ENCODE results near the gene COL8A1. TPM values are rescaled to one million over a fixed set of nuclear protein-coding genes. Genes with fewer than 3 reads are reported as not detected.

The COL8A1 gene
- total RNA-seq, 1 donor from 2014 or later, result 123 TPM

DNA sequence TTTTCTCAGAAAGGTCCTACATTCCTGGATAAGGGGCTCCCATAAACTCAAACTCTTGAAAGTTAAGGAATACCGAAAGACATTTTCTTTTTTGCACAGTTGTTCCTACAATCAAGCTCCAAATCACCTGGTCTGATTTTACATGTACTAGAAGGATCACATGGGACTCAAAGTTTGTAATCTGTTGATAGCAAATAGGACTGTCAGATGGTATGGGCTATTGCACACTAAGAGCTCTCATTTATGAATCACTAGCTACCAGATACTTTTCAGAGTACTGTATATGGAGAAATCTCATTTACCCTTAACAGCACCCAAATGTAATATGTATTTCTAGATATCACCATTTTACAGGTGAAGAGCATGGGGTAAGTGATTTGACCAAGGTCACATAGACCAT lies 129.7 kb downstream of the COL8A1 start:
- no peak overlapping the region for H3K27ac Mint-ChIP-seq (ENCODE audit: unreplicated experiment)
- H3K4me3 Mint-ChIP-seq (ENCODE audit: unreplicated experiment), result no peak overlapping the region
- Histone ChIP-seq H3K4me2 (ENCODE audit: low read length) (no peak overlapping the region), H3K27me3 (ENCODE audit: insufficient read depth, low read length) (no peaks in the 10 kb centered on the region), H3K27ac (ENCODE audit: low read depth, low read length) (no peak overlapping the region), H3K79me2 (ENCODE audit: insufficient read depth, low read length) (no peaks in the 10 kb centered on the region), H3K9me3 (ENCODE audit: insufficient read depth, low read depth, low read length) (no peaks in the 10 kb centered on the region), H2AFZ (ENCODE audit: low read depth, low read length) (no peak overlapping the region), H3K9ac (ENCODE audit: low read length) (no peak overlapping the region), H4K20me1 (ENCODE audit: insufficient read depth, low read length) (no peaks in the 10 kb centered on the region), H3K4me3 (ENCODE audit: insufficient read depth, low read depth, low read length) (no peak overlapping the region), H3K4me1 (ENCODE audit: insufficient read depth, low read length) (peaks cover 8% of the 10 kb centered on the region), H3K36me3 (ENCODE audit: insufficient read depth, low read length) (no peaks in the 10 kb centered on the region)
- peaks cover 38% of the 10 kb centered on the region for H3K4me1 Mint-ChIP-seq (ENCODE audit: low read depth, unreplicated experiment)
- H3K36me3 Mint-ChIP-seq (ENCODE audit: low read depth, unreplicated experiment), result no peaks in the 10 kb centered on the region
- H3K9me3 Mint-ChIP-seq (ENCODE audit: unreplicated experiment), result no peaks in the 10 kb centered on the region
- no peak for DNase-seq (ENCODE audit: low read depth)
- no peaks in the 10 kb centered on the region for H3K27me3 Mint-ChIP-seq (ENCODE audit: low read depth, unreplicated experiment)
- peak; percentile 78 for FAIRE-seq
- TF ChIP-seq, protein P1, sequence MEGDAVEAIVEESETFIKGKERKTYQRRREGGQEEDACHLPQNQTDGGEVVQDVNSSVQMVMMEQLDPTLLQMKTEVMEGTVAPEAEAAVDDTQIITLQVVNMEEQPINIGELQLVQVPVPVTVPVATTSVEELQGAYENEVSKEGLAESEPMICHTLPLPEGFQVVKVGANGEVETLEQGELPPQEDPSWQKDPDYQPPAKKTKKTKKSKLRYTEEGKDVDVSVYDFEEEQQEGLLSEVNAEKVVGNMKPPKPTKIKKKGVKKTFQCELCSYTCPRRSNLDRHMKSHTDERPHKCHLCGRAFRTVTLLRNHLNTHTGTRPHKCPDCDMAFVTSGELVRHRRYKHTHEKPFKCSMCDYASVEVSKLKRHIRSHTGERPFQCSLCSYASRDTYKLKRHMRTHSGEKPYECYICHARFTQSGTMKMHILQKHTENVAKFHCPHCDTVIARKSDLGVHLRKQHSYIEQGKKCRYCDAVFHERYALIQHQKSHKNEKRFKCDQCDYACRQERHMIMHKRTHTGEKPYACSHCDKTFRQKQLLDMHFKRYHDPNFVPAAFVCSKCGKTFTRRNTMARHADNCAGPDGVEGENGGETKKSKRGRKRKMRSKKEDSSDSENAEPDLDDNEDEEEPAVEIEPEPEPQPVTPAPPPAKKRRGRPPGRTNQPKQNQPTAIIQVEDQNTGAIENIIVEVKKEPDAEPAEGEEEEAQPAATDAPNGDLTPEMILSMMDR (IDR thresholded peaks at IDR 0.05; ENCODE audit: insufficient read depth, low read depth, low read length), result no peak
- no peak for TF ChIP-seq EZH2 (IDR thresholded peaks at IDR 0.05; ENCODE audit: insufficient read depth, low read length)

DNA sequence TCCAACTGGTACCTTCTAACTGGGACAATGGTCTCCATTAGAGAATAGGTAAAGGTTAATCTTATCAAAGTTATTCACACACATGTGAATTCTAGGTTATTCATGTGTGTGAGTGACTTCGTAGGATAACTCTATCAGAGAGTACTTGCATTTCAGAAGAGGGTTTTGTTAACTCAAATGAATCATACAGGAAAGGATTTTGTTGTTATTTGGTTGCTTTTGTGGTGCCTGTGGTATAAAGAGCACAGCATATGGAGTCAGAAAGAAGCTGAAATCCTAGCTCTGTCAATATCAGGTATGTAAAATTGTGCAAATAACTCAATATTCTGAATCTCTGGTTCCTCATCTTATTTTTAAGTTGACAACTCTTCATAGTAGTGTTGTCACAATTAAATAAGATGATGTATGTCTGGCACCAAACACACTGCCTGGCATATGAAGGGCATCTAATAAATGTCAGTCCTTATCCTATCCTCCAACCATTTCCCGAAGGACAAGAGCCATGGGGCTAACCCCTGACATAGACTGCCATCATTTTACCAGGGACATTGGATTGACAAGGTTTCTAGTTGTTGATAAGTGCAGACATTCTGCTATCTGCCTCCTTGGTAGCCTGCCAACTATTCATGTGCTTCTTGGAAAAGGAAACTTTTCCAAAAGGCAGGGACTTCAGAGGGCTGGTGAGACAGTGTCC lies 130.6 kb downstream of the COL8A1 start:
- Histone ChIP-seq H3K9me3 (ENCODE audit: insufficient read depth, low read depth, low read length) (no peaks in the 10 kb centered on the region), H3K79me2 (ENCODE audit: insufficient read depth, low read length) (no peaks in the 10 kb centered on the region), H3K4me1 (ENCODE audit: insufficient read depth, low read length) (peaks cover 8% of the 10 kb centered on the region), H3K27ac (ENCODE audit: low read depth, low read length) (no peak overlapping the region), H3K27me3 (ENCODE audit: insufficient read depth, low read length) (no peaks in the 10 kb centered on the region), H3K36me3 (ENCODE audit: insufficient read depth, low read length) (no peaks in the 10 kb centered on the region), H2AFZ (ENCODE audit: low read depth, low read length) (no peak overlapping the region), H4K20me1 (ENCODE audit: insufficient read depth, low read length) (no peaks in the 10 kb centered on the region), H3K4me2 (ENCODE audit: low read length) (no peak overlapping the region), H3K9ac (ENCODE audit: low read length) (no peak overlapping the region), H3K4me3 (ENCODE audit: insufficient read depth, low read depth, low read length) (no peak overlapping the region)
- peaks cover 34% of the 10 kb centered on the region for H3K4me1 Mint-ChIP-seq (ENCODE audit: low read depth, unreplicated experiment)
- TF ChIP-seq EZH2 (IDR thresholded peaks at IDR 0.05; ENCODE audit: insufficient read depth, low read length), result no peak
- TF ChIP-seq, protein P1 (IDR thresholded peaks at IDR 0.05; ENCODE audit: insufficient read depth, low read depth, low read length), result no peak
- FAIRE-seq (no peak), DNase-seq (ENCODE audit: low read depth) (no peak)
- H3K4me3 Mint-ChIP-seq (ENCODE audit: unreplicated experiment), result no peak overlapping the region
- peak overlapping the region; percentile 15 for H3K27ac Mint-ChIP-seq (ENCODE audit: unreplicated experiment)
- no peaks in the 10 kb centered on the region for H3K27me3 Mint-ChIP-seq (ENCODE audit: low read depth, unreplicated experiment)
- H3K9me3 Mint-ChIP-seq (ENCODE audit: unreplicated experiment), result no peaks in the 10 kb centered on the region
- H3K36me3 Mint-ChIP-seq (ENCODE audit: low read depth, unreplicated experiment), result no peaks in the 10 kb centered on the region

DNA sequence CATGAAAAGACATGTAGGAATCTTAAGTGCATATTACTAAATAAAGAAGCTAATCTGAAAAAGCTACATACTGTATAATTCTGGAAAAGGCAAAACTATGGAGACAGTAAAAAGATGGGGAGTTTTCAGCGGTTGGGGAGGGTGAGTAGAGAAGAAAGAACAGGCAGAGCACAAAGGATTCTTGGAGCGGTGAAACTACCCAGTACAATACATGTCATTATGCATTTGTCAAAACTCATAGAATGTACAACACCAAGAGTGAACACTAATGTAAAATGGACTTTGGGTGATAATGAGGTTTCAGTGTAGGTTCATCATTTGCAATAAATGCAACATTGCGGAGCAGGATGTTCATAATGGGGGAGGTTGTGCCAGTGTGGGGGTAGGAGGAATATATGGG lies 133.8 kb downstream of the COL8A1 start:
- DNase-seq (ENCODE audit: low read depth) (no peak), FAIRE-seq (no peak)
- TF ChIP-seq, protein P1 (IDR thresholded peaks at IDR 0.05; ENCODE audit: insufficient read depth, low read depth, low read length), result no peak
- no peak for TF ChIP-seq EZH2 (IDR thresholded peaks at IDR 0.05; ENCODE audit: insufficient read depth, low read length)
- H3K27me3 ChIP-seq (ENCODE audit: insufficient read depth, low read length), result no peaks in the 10 kb centered on the region
- no peaks in the 10 kb centered on the region for H3K9me3 ChIP-seq (ENCODE audit: insufficient read depth, low read depth, low read length)
- Mint-ChIP-seq H3K27me3 (ENCODE audit: low read depth, unreplicated experiment) (no peaks in the 10 kb centered on the region), H3K9me3 (ENCODE audit: unreplicated experiment) (no peaks in the 10 kb centered on the region), H3K27ac (ENCODE audit: unreplicated experiment) (peak overlapping the region; percentile 10), H3K4me3 (ENCODE audit: unreplicated experiment) (no peak overlapping the region), H3K4me1 (ENCODE audit: low read depth, unreplicated experiment) (peaks cover 49% of the 10 kb centered on the region), H3K36me3 (ENCODE audit: low read depth, unreplicated experiment) (no peaks in the 10 kb centered on the region)
- H3K4me1 ChIP-seq (ENCODE audit: insufficient read depth, low read length), result peaks cover 15% of the 10 kb centered on the region
- H3K79me2 ChIP-seq (ENCODE audit: insufficient read depth, low read length), result no peaks in the 10 kb centered on the region
- H3K9ac ChIP-seq (ENCODE audit: low read length), result no peak overlapping the region
- no peak overlapping the region for H3K4me3 ChIP-seq (ENCODE audit: insufficient read depth, low read depth, low read length)
- no peaks in the 10 kb centered on the region for H4K20me1 ChIP-seq (ENCODE audit: insufficient read depth, low read length)
- H2AFZ ChIP-seq (ENCODE audit: low read depth, low read length), result no peak overlapping the region
- H3K27ac ChIP-seq (ENCODE audit: low read depth, low read length), result no peak overlapping the region
- H3K36me3 ChIP-seq (ENCODE audit: insufficient read depth, low read length), result peaks cover 3% of the 10 kb centered on the region
- H3K4me2 ChIP-seq (ENCODE audit: low read length), result no peak overlapping the region
